Panc1 (cell line): ENCODE results near the gene MPZL3.

Experiments
- CTCF ChIP-seq: fragments of 450-650 bp; IDR thresholded peaks from 2 replicates; pipeline ENCODE4 v1.5.1; 2017; ENCODE audit warnings: mild to moderate bottlenecking
- POLR2AphosphoS5 ChIP-seq: IDR thresholded peaks from 2 replicates; pipeline ENCODE4 v1.6.1; 2012; ENCODE audit warnings: mild to moderate bottlenecking, low read depth, low read length, moderate library complexity
- TCF7L2 ChIP-seq: IDR thresholded peaks from 2 replicates; pipeline ENCODE4 v1.6.1; 2011; ENCODE audit warnings: mild to moderate bottlenecking, low read depth, low read length, inconsistent platforms

GRCh38 chr11:118252688-118253087 is 523 bp upstream of the MPZL3 start:
- TF ChIP-seq CTCF (no peak), TCF7L2 (no peak), POLR2AphosphoS5 (no peak)
